Endodermal cell (in vitro differentiated cells): ENCODE measurements around the gene UNC80. TPM values are rescaled to one million over a fixed set of nuclear protein-coding genes. Genes with fewer than 3 reads are reported as not detected.

Source experiments
- DNase-seq: peaks from one replicate; pipeline ENCODE4 v3.0.0-alpha.2; 2017
- H3K27ac ChIP-seq: 2 replicates; pipeline ENCODE4 v1.5.1; 2013; ENCODE audit warnings: mild to moderate bottlenecking, low read depth, low read length, moderate library complexity
- H3K27me3 ChIP-seq: 2 replicates; pipeline ENCODE4 v1.6.1; 2013; ENCODE audit warnings: mild to moderate bottlenecking, low read length, moderate library complexity; ENCODE audit not compliant: insufficient read depth, control insufficient read depth, poor library complexity, severe bottlenecking
- H3K36me3 ChIP-seq: 2 replicates; pipeline ENCODE4 v1.7.0; 2013; ENCODE audit warnings: mild to moderate bottlenecking, low read length, moderate library complexity; ENCODE audit not compliant: control insufficient read depth, insufficient read depth
- H3K4me1 ChIP-seq: one replicate; pipeline ENCODE4 v1.7.0; 2013; ENCODE audit warnings: low read length; ENCODE audit not compliant: control insufficient read depth, insufficient read depth
- H3K4me3 ChIP-seq: 2 replicates; pipeline ENCODE4 v1.5.1; 2013; ENCODE audit warnings: mild to moderate bottlenecking, low read length, moderate library complexity
- H3K9ac ChIP-seq: 2 replicates; pipeline ENCODE4 v1.6.1; 2013; ENCODE audit warnings: mild to moderate bottlenecking, low read length, moderate library complexity; ENCODE audit not compliant: poor library complexity, severe bottlenecking; ENCODE audit errors: extremely low read depth
- H3K9me3 ChIP-seq: 2 replicates; pipeline ENCODE4 v1.6.1; 2013; ENCODE audit warnings: mild to moderate bottlenecking, low read length, moderate library complexity; ENCODE audit not compliant: control insufficient read depth
- H3K27ac Mint-ChIP-seq: 2 replicates; pipeline ENCODE4 v1.8.0; 2020; ENCODE audit warnings: mixed read lengths
- H3K27me3 Mint-ChIP-seq: 2 replicates; pipeline ENCODE4 v1.8.0; 2021; ENCODE audit warnings: mild to moderate bottlenecking, mixed read lengths; ENCODE audit not compliant: insufficient read depth
- H3K36me3 Mint-ChIP-seq: 2 replicates; pipeline ENCODE4 v1.8.0; 2020; ENCODE audit warnings: low read depth, mixed read lengths
- H3K4me1 Mint-ChIP-seq: 2 replicates; pipeline ENCODE4 v1.8.0; 2020; ENCODE audit warnings: mixed read lengths
- H3K4me3 Mint-ChIP-seq: 2 replicates; pipeline ENCODE4 v1.8.0; 2020; ENCODE audit warnings: mild to moderate bottlenecking, moderate library complexity, mixed read lengths
- H3K9me3 Mint-ChIP-seq: 2 replicates; pipeline ENCODE4 v1.8.0; 2020; ENCODE audit warnings: mild to moderate bottlenecking, mixed read lengths
- WGBS, 2 experiments: methylation state at CpG; one replicate each; pipeline versions ENCODE4 v1.1.5 to v1.1.7; 2013; ENCODE audit warnings: missing lambda C conversion rate in 2 of 2, mixed read lengths in 1 of 2; ENCODE audit not compliant: insufficient coverage in 1 of 2, insufficient read length in 1 of 2; 5-methylcytosine and 5-hydroxymethylcytosine counted together
- total RNA-seq, 2 donors: library from RNA; stranded (reverse); fragmentation: NEBNext Ultra II Directional in 1 of 2; extraction: Animal tissue kit (Norgen Biotek cat#: 25700) in 1 of 2; gene quantifications; 2 replicates in 1 of 2; 3 replicates in 1 of 2; pipeline ENCODE4 v1.2.1, GENCODE V29; 2021
- TF ChIP-seq, protein P1 (sequence below): fragments of 200-600 bp; sonication (generic); conservative IDR thresholded peaks from 2 replicates; pipeline ENCODE4 v1.5.0; 2021; ENCODE audit warnings: antibody characterized with exemption, mild to moderate bottlenecking

Gene UNC80
- total RNA-seq, 2 donors from 2014 or later: 0.15 to 0.55 TPM

DNA sequence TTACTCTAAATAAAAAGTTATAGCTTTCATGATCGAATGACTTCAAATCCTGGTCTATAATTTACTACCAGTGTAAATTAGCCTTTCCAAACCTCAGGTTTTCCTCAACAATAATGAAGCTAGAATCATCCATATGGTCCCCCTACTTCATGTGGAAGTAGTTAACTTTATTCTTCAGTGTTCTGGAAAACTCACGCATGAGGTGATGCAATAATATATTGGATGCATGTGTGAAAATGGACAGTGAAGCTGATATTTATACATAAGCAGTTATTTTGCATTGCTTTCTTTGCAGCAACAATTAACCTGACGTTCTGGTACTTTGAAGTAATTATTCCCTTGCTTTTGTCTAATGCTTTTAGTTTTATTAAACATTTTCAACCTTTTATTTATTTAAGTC is 18.6 kb upstream of the UNC80 start:
- Mint-ChIP-seq H3K4me1 (peaks cover 6% of the 10 kb centered on the region), H3K4me3 (no peak overlapping the region), H3K9me3 (peaks cover 12% of the 10 kb centered on the region), H3K27ac (no peak overlapping the region), H3K36me3 (no peaks in the 10 kb centered on the region), H3K27me3 (peaks cover 51% of the 10 kb centered on the region)
- Histone ChIP-seq H3K9ac (no peak overlapping the region), H3K4me1 (no peaks in the 10 kb centered on the region), H3K4me3 (no peak overlapping the region), H3K36me3 (no peaks in the 10 kb centered on the region), H3K9me3 (no peaks in the 10 kb centered on the region), H3K27me3 (peaks cover under 1% of the 10 kb centered on the region), H3K27ac (no peak overlapping the region)
- 80 to 100% methylated on average over 1 of the region's 3 CpGs for WGBS, 2 experiments
- no peak for DNase-seq
- TF ChIP-seq, protein P1, sequence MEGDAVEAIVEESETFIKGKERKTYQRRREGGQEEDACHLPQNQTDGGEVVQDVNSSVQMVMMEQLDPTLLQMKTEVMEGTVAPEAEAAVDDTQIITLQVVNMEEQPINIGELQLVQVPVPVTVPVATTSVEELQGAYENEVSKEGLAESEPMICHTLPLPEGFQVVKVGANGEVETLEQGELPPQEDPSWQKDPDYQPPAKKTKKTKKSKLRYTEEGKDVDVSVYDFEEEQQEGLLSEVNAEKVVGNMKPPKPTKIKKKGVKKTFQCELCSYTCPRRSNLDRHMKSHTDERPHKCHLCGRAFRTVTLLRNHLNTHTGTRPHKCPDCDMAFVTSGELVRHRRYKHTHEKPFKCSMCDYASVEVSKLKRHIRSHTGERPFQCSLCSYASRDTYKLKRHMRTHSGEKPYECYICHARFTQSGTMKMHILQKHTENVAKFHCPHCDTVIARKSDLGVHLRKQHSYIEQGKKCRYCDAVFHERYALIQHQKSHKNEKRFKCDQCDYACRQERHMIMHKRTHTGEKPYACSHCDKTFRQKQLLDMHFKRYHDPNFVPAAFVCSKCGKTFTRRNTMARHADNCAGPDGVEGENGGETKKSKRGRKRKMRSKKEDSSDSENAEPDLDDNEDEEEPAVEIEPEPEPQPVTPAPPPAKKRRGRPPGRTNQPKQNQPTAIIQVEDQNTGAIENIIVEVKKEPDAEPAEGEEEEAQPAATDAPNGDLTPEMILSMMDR: no peak

DNA sequence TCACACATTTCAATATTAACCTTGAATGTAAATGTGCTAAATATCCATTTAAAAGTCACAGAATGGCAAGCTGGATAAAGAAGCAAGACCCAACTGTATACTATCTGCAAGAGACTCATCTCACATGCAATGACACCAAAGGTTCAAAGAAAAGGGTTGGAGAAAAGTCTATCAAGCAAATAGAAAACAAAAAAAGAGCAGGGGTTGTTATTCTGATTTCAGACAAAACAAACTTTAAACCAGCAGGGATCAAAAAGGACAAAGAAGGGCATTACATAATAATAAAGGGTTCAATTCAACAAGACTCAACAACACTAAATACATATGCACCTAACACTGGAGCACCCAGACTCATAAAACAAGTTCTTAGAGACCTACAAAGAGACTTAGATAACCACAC is 14.5 kb upstream of the UNC80 start:
- peaks cover 92% of the 10 kb centered on the region for H3K27me3 Mint-ChIP-seq
- no peak overlapping the region for H3K4me3 Mint-ChIP-seq
- no peak overlapping the region for H3K4me3 ChIP-seq
- H3K36me3 Mint-ChIP-seq: no peaks in the 10 kb centered on the region
- no peak overlapping the region for H3K27ac Mint-ChIP-seq
- H3K36me3 ChIP-seq: no peaks in the 10 kb centered on the region
- peaks cover 12% of the 10 kb centered on the region for H3K9me3 Mint-ChIP-seq
- H3K9ac ChIP-seq: no peak overlapping the region
- DNase-seq: no peak
- no peak overlapping the region for H3K27ac ChIP-seq
- no peaks in the 10 kb centered on the region for H3K4me1 ChIP-seq
- H3K4me1 Mint-ChIP-seq: peaks cover 6% of the 10 kb centered on the region
- H3K9me3 ChIP-seq: no peaks in the 10 kb centered on the region
- TF ChIP-seq, protein P1: no peak
- peaks cover 42% of the 10 kb centered on the region for H3K27me3 ChIP-seq

DNA sequence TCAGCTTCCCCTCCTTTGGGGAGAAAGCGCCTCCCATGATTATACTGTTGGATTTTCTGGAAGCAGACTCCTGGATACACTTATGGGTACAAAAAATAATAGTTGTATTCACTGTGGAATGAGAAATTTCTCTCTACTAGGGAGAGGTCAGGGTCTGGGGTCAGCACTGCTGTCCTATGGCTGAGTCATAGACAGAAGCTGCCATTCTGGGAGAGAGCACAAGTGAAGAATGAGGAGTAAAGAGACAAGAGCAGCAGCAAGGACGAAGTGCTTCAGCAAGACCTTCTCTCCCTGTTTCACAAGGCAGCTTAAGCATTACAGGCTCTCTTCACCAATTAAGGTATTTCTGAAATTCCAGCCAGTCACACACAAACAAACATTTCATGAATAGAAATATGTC is 10.1 kb upstream of the UNC80 start:
- Histone ChIP-seq H3K36me3 (no peaks in the 10 kb centered on the region), H3K27ac (no peak overlapping the region), H3K27me3 (peaks cover 60% of the 10 kb centered on the region), H3K9ac (no peak overlapping the region), H3K4me3 (no peak overlapping the region), H3K9me3 (no peaks in the 10 kb centered on the region), H3K4me1 (no peaks in the 10 kb centered on the region)
- Mint-ChIP-seq H3K27me3 (peaks cover 87% of the 10 kb centered on the region), H3K4me1 (peaks cover 4% of the 10 kb centered on the region), H3K4me3 (no peak overlapping the region), H3K9me3 (no peaks in the 10 kb centered on the region), H3K27ac (no peak overlapping the region), H3K36me3 (no peaks in the 10 kb centered on the region)
- 72% methylated on average over 2 of the region's 2 CpGs; no CpG with 5 or more reads in 1 of the 2 experiments for WGBS, 2 experiments
- TF ChIP-seq, protein P1: no peak
- DNase-seq: no peak
